ENCODE results near the gene FGF12. TPM values are rescaled to one million over a fixed set of nuclear protein-coding genes. Genes with fewer than 3 reads are reported as not detected.

Gene FGF12
- total RNA-seq, 1 experiment from 2014 or later, result 9.7 TPM

- Mint-ChIP-seq H3K4me1 (ENCODE audit: low read depth, unreplicated experiment) (peaks cover 37% of the 10 kb centered on the region), H3K27ac (ENCODE audit: unreplicated experiment) (peak overlapping the region; percentile 40)
- BruUV-seq (replicated peaks), result no TSS peak
Measured at GRCh38 chr3:192273001-192273696, 454.2 kb downstream of the FGF12 start.

GRCh38 chr3:192262001-192262400, 465.3 kb downstream of the FGF12 start:
- BruUV-seq (replicated peaks), result no TSS peak
- intact Hi-C loops (cut with micrococcal nuclease; ENCODE audit: unreplicated experiment), result no loop called here
- Mint-ChIP-seq H3K9me3 (ENCODE audit: low read depth, unreplicated experiment) (no peaks in the 10 kb centered on the region), H3K27ac (ENCODE audit: unreplicated experiment) (no peak overlapping the region), H3K36me3 (ENCODE audit: insufficient read depth, unreplicated experiment) (no peaks in the 10 kb centered on the region), H3K27me3 (ENCODE audit: unreplicated experiment) (no peaks in the 10 kb centered on the region), H3K4me1 (ENCODE audit: low read depth, unreplicated experiment) (no peaks in the 10 kb centered on the region), H3K4me3 (ENCODE audit: low read depth, unreplicated experiment) (no peak overlapping the region)
- DNase-seq, result no peak
- CTCF ChIA-PET, result no interaction called here
- no peak for TF ChIP-seq CTCF (IDR thresholded peaks at IDR 0.05; ENCODE audit: unreplicated experiment)

More at GRCh38 chr3:192273001-192273696, 454.2 kb downstream of the FGF12 start:
- Mint-ChIP-seq H3K4me3 (ENCODE audit: low read depth, unreplicated experiment) (no peak overlapping the region), H3K36me3 (ENCODE audit: insufficient read depth, unreplicated experiment) (no peaks in the 10 kb centered on the region), H3K9me3 (ENCODE audit: low read depth, unreplicated experiment) (peaks cover 3% of the 10 kb centered on the region), H3K27me3 (ENCODE audit: unreplicated experiment) (no peaks in the 10 kb centered on the region)
- CTCF ChIA-PET, result interaction anchor here (0.6 to 1.2 kb wide), 5 partner anchors 10 to 171 kb away, joined by 3 to 6 read pairs (median 4); no protein-coding TSS in a partner anchor
- no peak for TF ChIP-seq CTCF (IDR thresholded peaks at IDR 0.05; ENCODE audit: unreplicated experiment)
- no peak for DNase-seq
- intact Hi-C loops (cut with micrococcal nuclease; ENCODE audit: unreplicated experiment), result no loop called here

- Mint-ChIP-seq H3K9me3 (ENCODE audit: low read depth, unreplicated experiment) (no peaks in the 10 kb centered on the region), H3K27ac (ENCODE audit: unreplicated experiment) (no peak overlapping the region), H3K36me3 (ENCODE audit: insufficient read depth, unreplicated experiment) (no peaks in the 10 kb centered on the region), H3K27me3 (ENCODE audit: unreplicated experiment) (no peaks in the 10 kb centered on the region), H3K4me3 (ENCODE audit: low read depth, unreplicated experiment) (no peak overlapping the region), H3K4me1 (ENCODE audit: low read depth, unreplicated experiment) (no peaks in the 10 kb centered on the region)
- CTCF ChIA-PET, result interaction anchor here (0.8 kb wide), 1 partner anchor 9 kb away, joined by 3 read pairs; no protein-coding TSS in a partner anchor
- no peak for DNase-seq
- TF ChIP-seq CTCF (IDR thresholded peaks at IDR 0.05; ENCODE audit: unreplicated experiment), result no peak
- intact Hi-C loops (cut with micrococcal nuclease; ENCODE audit: unreplicated experiment), result no loop called here
- no TSS peak for BruUV-seq (replicated peaks)
Measured at GRCh38 chr3:192261135-192261534, 466.2 kb downstream of the FGF12 start.

GRCh38 chr3:192260116-192261010, 467.0 kb downstream of the FGF12 start:
- intact Hi-C loops (cut with micrococcal nuclease; ENCODE audit: unreplicated experiment), result no loop called here
- H3K9me3 Mint-ChIP-seq (ENCODE audit: low read depth, unreplicated experiment), result no peaks in the 10 kb centered on the region
- H3K36me3 Mint-ChIP-seq (ENCODE audit: insufficient read depth, unreplicated experiment), result no peaks in the 10 kb centered on the region
- CTCF ChIA-PET, result interaction anchor here (0.8 kb wide), 1 partner anchor 9 kb away, joined by 3 read pairs; no protein-coding TSS in a partner anchor
- BruUV-seq (replicated peaks), result no TSS peak
- no peak for DNase-seq
- no peaks in the 10 kb centered on the region for H3K4me1 Mint-ChIP-seq (ENCODE audit: low read depth, unreplicated experiment)
- H3K27ac Mint-ChIP-seq (ENCODE audit: unreplicated experiment), result no peak overlapping the region
- H3K27me3 Mint-ChIP-seq (ENCODE audit: unreplicated experiment), result no peaks in the 10 kb centered on the region
- no peak for TF ChIP-seq CTCF (IDR thresholded peaks at IDR 0.05; ENCODE audit: unreplicated experiment)
- no peak overlapping the region for H3K4me3 Mint-ChIP-seq (ENCODE audit: low read depth, unreplicated experiment)

Measured in Calu3 (cell line).